ENCODE data around the gene RIMBP3B.
"Not testable (repeated sequence)": the region's sequence is repeated elsewhere in the genome, so short reads cannot be mapped to it uniquely, and the experiment has no call there.

- not testable (repeated sequence) for TF ChIP-seq CTCF, POLR2A (IDR thresholded peaks at IDR 0.05)
These were observed 19.3 kb downstream of the RIMBP3B start for GRCh38 chr22:21402763-21403314.

All from vagina (tissue), 2 donors.